ENCODE results near the gene WDR5.

DNA sequence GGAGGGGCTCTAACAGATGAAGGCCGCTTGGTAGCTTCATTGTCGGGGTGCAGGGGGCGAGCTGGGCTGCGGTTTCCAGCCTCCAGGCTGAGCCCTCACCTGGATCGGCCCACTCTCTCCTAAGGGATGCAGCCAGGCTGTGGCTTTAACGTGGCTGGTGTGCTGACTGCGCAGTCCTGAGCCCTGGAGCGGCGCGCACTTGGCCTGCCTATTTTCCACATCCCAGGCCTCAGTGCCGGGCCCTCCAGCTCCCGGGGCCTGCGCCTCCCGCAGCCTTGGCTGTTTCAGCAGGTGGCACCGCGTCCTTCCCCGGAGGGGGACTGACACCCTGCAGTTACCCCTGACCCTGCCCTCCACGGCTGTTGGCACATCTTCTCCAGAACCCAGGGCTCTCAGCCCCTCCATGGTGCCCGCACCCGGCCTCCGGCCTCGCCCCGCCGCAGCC lies 27.1 kb downstream of the WDR5 start:
- no peak for TF ChIP-seq CTCF (IDR thresholded peaks at IDR 0.05)
- no peak for TF ChIP-seq POLR2A (IDR thresholded peaks at IDR 0.05)

All from testis (tissue), 2 donors.